ENCODE data around the gene DYRK2.

Gene DYRK2

GRCh38 chr12:67645126-67645525, 3.4 kb upstream of the DYRK2 start:
- no peak overlapping the region for H3K4me3 ChIP-seq (ENCODE audit: low read depth, low read length)
- no peak for TF ChIP-seq CTCF (IDR thresholded peaks at IDR 0.05; ENCODE audit: low read depth, low read length)

GRCh38 chr12:67645601-67646000, 2.9 kb upstream of the DYRK2 start:
- H3K4me3 ChIP-seq (ENCODE audit: low read depth, low read length): no peak overlapping the region
- no peak for TF ChIP-seq CTCF (IDR thresholded peaks at IDR 0.05; ENCODE audit: low read depth, low read length)

GRCh38 chr12:67646775-67647174, 1.8 kb upstream of the DYRK2 start:
- H3K4me3 ChIP-seq (ENCODE audit: low read depth, low read length): no peak overlapping the region
- TF ChIP-seq CTCF (IDR thresholded peaks at IDR 0.05; ENCODE audit: low read depth, low read length): no peak

- H3K4me3 ChIP-seq (ENCODE audit: low read depth, low read length): peak overlapping the region; percentile 83
Observed at GRCh38 chr12:67647181-67647798, 1.3 kb upstream of the DYRK2 start.

GRCh38 chr12:67647799-67648520, 585 bp upstream of the DYRK2 start:
- H3K4me3 ChIP-seq (ENCODE audit: low read depth, low read length): peak overlapping the region; percentile 83

More at GRCh38 chr12:67647181-67647798, 1.3 kb upstream of the DYRK2 start:
- no peak for TF ChIP-seq CTCF (IDR thresholded peaks at IDR 0.05; ENCODE audit: low read depth, low read length)

GRCh38 chr12:67649261-67649569, 670 bp downstream of the DYRK2 start:
- peak overlapping the region; percentile 83 for H3K4me3 ChIP-seq (ENCODE audit: low read depth, low read length)
- no peak for TF ChIP-seq CTCF (IDR thresholded peaks at IDR 0.05; ENCODE audit: low read depth, low read length)

More at GRCh38 chr12:67647799-67648520, 585 bp upstream of the DYRK2 start:
- TF ChIP-seq CTCF (IDR thresholded peaks at IDR 0.05; ENCODE audit: low read depth, low read length): peak; percentile 14; the same call in 1 of the 2 replicates

Measured in WI38 (cell line).